ENCODE measurements around the gene PLPPR5. TPM values are rescaled to one million over a fixed set of nuclear protein-coding genes. Genes with fewer than 3 reads are reported as not detected.

PLPPR5 gene
- total and polyA plus RNA-seq, 9 of the 15 experiments (the other 6 are each of a cell fraction or from before 2014, with no cell fraction given), result not detected

DNA sequence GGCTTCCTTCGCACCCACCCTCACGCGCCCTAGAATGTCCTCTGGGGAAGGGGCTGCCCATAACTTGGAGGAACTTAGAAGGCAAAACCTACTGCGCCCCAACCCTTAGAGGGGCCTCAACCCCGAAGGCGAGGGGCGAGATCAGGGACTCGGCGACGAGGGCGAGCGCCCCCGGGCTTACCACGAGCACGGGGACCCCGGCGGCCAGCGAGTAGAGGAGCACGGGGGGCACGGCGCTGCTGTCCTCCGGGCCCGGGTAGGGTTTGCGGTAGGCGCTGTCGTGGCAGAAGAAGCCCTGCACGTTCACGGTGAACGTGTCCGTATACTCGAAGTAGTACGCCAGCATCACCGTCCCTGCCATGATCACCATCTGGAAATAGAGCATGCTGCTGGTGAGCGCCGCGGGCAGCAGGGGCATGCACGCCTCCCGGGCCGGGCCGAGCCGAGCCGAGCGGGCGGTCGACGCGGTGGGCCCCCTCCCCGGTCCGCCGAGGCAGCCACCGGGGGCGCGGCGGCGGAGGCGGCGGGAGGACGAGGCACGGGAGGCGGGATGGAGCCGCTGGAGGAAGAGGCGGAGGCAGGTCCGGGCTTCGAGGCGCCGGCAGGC, 304 bp downstream of the PLPPR5 start:
- Histone ChIP-seq H4K20me1 (replicated peaks; ENCODE audit: control insufficient read depth, insufficient read depth, low read length) (no peaks in the 10 kb centered on the region), H3K27ac (ENCODE audit: extremely low read depth, low read depth, low read length) (no peak overlapping the region), H3K36me3 (ENCODE audit: control insufficient read depth, insufficient read depth, low read length) (no peaks in the 10 kb centered on the region), H3K9me3 (replicated peaks; ENCODE audit: control insufficient read depth, insufficient read depth, low read depth, low read length) (no peaks in the 10 kb centered on the region), H3K79me2 (ENCODE audit: control insufficient read depth, insufficient read depth, low read length) (no peaks in the 10 kb centered on the region), H3K27me3 (ENCODE audit: control insufficient read depth in 2 of 2, insufficient read depth in 2 of 2, low read length in 2 of 2) (no peaks in the 10 kb centered on the region), H3K4me1 (replicated peaks in 1 of 2; ENCODE audit: control insufficient read depth in 2 of 2, insufficient read depth in 2 of 2, low read length in 2 of 2) (no peaks in the 10 kb centered on the region), H3K4me3 (no peak overlapping the region), H3K9me1 (ENCODE audit: control insufficient read depth, insufficient read depth, low read length) (no peaks in the 10 kb centered on the region), H3K9ac (ENCODE audit: insufficient read depth in 1 of 2, low read depth in 2 of 2, low read length in 2 of 2) (no peak overlapping the region), H3K4me2 (ENCODE audit: insufficient read depth, low read length) (no peak overlapping the region), H2AFZ (ENCODE audit: low read depth, low read length) (no peak overlapping the region)
- in situ Hi-C loops (cut with MboI) (no loop called here), intact Hi-C loops (cut with micrococcal nuclease) (no loop called here)
- no peak for FAIRE-seq
- no peak for ATAC-seq
- POLR2A ChIA-PET, result no interaction called here
- TF ChIP-seq, protein P1, sequence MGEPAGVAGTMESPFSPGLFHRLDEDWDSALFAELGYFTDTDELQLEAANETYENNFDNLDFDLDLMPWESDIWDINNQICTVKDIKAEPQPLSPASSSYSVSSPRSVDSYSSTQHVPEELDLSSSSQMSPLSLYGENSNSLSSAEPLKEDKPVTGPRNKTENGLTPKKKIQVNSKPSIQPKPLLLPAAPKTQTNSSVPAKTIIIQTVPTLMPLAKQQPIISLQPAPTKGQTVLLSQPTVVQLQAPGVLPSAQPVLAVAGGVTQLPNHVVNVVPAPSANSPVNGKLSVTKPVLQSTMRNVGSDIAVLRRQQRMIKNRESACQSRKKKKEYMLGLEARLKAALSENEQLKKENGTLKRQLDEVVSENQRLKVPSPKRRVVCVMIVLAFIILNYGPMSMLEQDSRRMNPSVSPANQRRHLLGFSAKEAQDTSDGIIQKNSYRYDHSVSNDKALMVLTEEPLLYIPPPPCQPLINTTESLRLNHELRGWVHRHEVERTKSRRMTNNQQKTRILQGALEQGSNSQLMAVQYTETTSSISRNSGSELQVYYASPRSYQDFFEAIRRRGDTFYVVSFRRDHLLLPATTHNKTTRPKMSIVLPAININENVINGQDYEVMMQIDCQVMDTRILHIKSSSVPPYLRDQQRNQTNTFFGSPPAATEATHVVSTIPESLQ (CRISPR knock-in tag; IDR thresholded peaks at IDR 0.05), result no peak
- no peak for TF ChIP-seq MCM7 (IDR thresholded peaks at IDR 0.05)
- TF ChIP-seq ZC3H4 (CRISPR knock-in tag; IDR thresholded peaks at IDR 0.05; ENCODE audit: borderline replicate concordance), result no peak
- TF ChIP-seq, protein P2, sequence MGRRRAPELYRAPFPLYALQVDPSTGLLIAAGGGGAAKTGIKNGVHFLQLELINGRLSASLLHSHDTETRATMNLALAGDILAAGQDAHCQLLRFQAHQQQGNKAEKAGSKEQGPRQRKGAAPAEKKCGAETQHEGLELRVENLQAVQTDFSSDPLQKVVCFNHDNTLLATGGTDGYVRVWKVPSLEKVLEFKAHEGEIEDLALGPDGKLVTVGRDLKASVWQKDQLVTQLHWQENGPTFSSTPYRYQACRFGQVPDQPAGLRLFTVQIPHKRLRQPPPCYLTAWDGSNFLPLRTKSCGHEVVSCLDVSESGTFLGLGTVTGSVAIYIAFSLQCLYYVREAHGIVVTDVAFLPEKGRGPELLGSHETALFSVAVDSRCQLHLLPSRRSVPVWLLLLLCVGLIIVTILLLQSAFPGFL (CRISPR knock-in tag; IDR thresholded peaks at IDR 0.05), result no peak
- no peak for TF ChIP-seq TEAD4 (IDR thresholded peaks at IDR 0.05; ENCODE audit: low read length)
- TF ChIP-seq TEAD4 (CRISPR knock-in tag; IDR thresholded peaks at IDR 0.05; ENCODE audit: borderline replicate concordance), result no peak
- no peak for TF ChIP-seq ZNF41 (CRISPR knock-in tag; conservative IDR thresholded peaks at IDR 0.05)
- no peak for TF ChIP-seq TFAM (CRISPR knock-in tag; conservative IDR thresholded peaks at IDR 0.05)
- 11% methylated on average over 27 of the region's 66 CpGs for WGBS (ENCODE audit: insufficient coverage, low coverage, missing lambda C conversion rate)
- BruUV-seq (replicated peaks), result no TSS peak
- CTCF ChIA-PET (ENCODE audit: low intra/inter-chr PET ratio), result no interaction called here
- no peak for DNase-seq (ENCODE audit: extremely low read depth in 1 of 4, low spot score in 3 of 4)
